ENCODE data around the gene TIAM1. TPM values are rescaled to one million over a fixed set of nuclear protein-coding genes. Genes with fewer than 3 reads are reported as not detected.

Gene TIAM1
- total RNA-seq, 4 donors from 2014 or later = 0.66 to 3.5 (median 1.0) TPM

GRCh38 chr21:31316072-31316471 is 28.0 kb downstream of the TIAM1 start:
- no peaks in the 10 kb centered on the region for H3K36me3 ChIP-seq
- intact Hi-C loops (cut with DNase I; ENCODE audit: low total_unique reads) (no loop called here), in situ Hi-C loops (cut with MboI; ENCODE audit: low sequenced_read_pairs in 4 of 4) (no loop called here)
- ATAC-seq = no peak
- no peak for DNase-seq
- H3K27ac ChIP-seq = no peak overlapping the region
- no peak for TF ChIP-seq CTCF (IDR thresholded peaks at IDR 0.05 in 4 of 5, conservative IDR thresholded peaks at IDR 0.05 in 1 of 5)
- no peak for TF ChIP-seq POLR2A (IDR thresholded peaks at IDR 0.05)
- H3K9me3 ChIP-seq = no peaks in the 10 kb centered on the region
- no peaks in the 10 kb centered on the region for H3K27me3 ChIP-seq
- H3K4me1 ChIP-seq = no peaks in the 10 kb centered on the region
- no peak overlapping the region for H3K4me3 ChIP-seq

- no peak overlapping the region for H3K27ac ChIP-seq
- no peaks in the 10 kb centered on the region for H3K36me3 ChIP-seq
- DNase-seq (no peak), ATAC-seq (no peak)
- H3K4me3 ChIP-seq = no peak overlapping the region
- in situ Hi-C loops (cut with MboI; ENCODE audit: low sequenced_read_pairs in 4 of 4) (no loop called here), intact Hi-C loops (cut with DNase I; ENCODE audit: low total_unique reads) (no loop called here)
- no peaks in the 10 kb centered on the region for H3K4me1 ChIP-seq
- H3K9me3 ChIP-seq = no peaks in the 10 kb centered on the region
- TF ChIP-seq CTCF (IDR thresholded peaks at IDR 0.05 in 4 of 5, conservative IDR thresholded peaks at IDR 0.05 in 1 of 5) (no peak), POLR2A (IDR thresholded peaks at IDR 0.05) (no peak)
- H3K27me3 ChIP-seq = no peaks in the 10 kb centered on the region
These were observed 33.3 kb downstream of the TIAM1 start for GRCh38 chr21:31310750-31311149.

GRCh38 chr21:31308584-31308983 is 35.5 kb downstream of the TIAM1 start:
- in situ Hi-C loops (cut with MboI; ENCODE audit: low sequenced_read_pairs in 4 of 4) = no loop called here
- H3K27ac ChIP-seq = no peak overlapping the region
- intact Hi-C loops (cut with DNase I; ENCODE audit: low total_unique reads) = no loop called here
- TF ChIP-seq POLR2A (IDR thresholded peaks at IDR 0.05) = no peak
- no peak for TF ChIP-seq CTCF (IDR thresholded peaks at IDR 0.05 in 4 of 5, conservative IDR thresholded peaks at IDR 0.05 in 1 of 5)
- DNase-seq = no peak
- H3K27me3 ChIP-seq = no peaks in the 10 kb centered on the region
- no peak overlapping the region for H3K4me3 ChIP-seq
- no peaks in the 10 kb centered on the region for H3K36me3 ChIP-seq
- H3K9me3 ChIP-seq = no peaks in the 10 kb centered on the region
- no peak for ATAC-seq
- H3K4me1 ChIP-seq = no peaks in the 10 kb centered on the region

- Histone ChIP-seq H3K36me3 (no peaks in the 10 kb centered on the region), H3K27ac (no peak overlapping the region), H3K4me1 (no peaks in the 10 kb centered on the region), H3K27me3 (no peaks in the 10 kb centered on the region), H3K4me3 (no peak overlapping the region), H3K9me3 (no peaks in the 10 kb centered on the region)
- ATAC-seq (no peak), DNase-seq (no peak)
- in situ Hi-C loops (cut with MboI; ENCODE audit: low sequenced_read_pairs in 4 of 4) (no loop called here), intact Hi-C loops (cut with DNase I; ENCODE audit: low total_unique reads) (no loop called here)
- no peak for TF ChIP-seq CTCF (IDR thresholded peaks at IDR 0.05 in 4 of 5, conservative IDR thresholded peaks at IDR 0.05 in 1 of 5)
- no peak for TF ChIP-seq POLR2A (IDR thresholded peaks at IDR 0.05)
These were observed 38.2 kb downstream of the TIAM1 start for GRCh38 chr21:31305888-31306287.

All from gastrocnemius medialis (tissue), 4 donors.